CD4-positive, alpha-beta T cell treated with Interleukin-2 at 100 ng/mL for 4 hours (primary cell): ENCODE data around the gene KAT7.
"Not testable (repeated sequence)": the region's sequence is repeated elsewhere in the genome, so short reads cannot be mapped to it uniquely, and the experiment has no call there.

Source experiments
- DNase-seq: peaks from one replicate; pipeline ENCODE4 v3.0.0-alpha.2; 2020; ENCODE audit warnings: low spot score

KAT7 gene

DNA sequence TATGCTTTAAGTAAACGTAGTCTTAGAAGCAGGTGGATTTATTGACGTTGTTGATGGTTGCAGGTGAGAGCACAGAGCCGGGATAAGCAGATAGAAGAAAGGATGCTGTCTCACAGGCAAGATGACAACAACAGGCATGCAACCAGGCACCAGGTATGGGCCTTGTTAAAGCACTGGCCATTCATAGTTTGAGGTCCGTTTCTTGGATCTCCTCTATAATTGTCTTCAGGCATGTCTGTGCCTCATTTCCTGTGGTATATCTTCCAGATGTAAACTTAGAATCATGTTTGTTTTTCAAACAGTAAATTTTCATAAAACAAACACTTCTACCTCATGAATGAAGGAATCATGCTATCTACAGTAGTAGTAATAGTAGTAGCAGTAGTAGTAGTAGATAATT lies 20.6 kb downstream of the KAT7 start:
- no peak for DNase-seq

DNA sequence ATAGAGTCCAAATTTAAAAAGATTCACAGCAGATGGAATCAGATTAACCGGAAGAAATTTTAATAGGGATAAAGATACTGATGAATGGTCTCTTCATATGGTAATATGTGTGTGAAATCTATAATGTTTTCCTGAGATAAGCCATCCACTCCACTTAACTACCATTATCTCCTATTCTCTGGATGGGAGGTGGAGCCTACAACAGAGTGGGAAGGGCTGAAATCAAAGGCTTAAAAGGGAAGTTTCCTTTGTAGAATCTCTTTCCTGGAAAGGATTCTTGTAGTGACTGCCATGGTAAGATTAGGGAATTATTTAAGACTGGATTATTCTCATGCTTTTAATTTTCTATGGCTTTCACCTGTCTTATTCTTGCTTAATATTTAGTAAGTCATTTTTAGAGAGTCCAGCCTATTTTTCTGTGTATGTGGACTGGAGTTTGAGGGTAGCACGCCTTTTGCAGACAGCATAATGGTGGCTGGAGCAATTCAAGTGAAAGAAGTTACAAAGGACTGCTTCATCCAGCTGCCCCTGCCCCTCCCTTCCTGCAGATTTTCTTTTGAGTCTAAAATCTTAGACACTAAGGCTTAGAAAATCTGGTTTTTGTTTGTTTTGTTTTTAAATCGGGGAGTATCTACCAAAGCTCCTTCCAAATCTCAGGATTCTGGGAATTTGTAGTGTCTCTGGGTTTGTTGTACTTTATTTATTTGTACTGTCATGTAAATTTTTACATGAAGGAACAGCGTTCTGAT lies 26.5 kb downstream of the KAT7 start:
- DNase-seq: no peak

DNA sequence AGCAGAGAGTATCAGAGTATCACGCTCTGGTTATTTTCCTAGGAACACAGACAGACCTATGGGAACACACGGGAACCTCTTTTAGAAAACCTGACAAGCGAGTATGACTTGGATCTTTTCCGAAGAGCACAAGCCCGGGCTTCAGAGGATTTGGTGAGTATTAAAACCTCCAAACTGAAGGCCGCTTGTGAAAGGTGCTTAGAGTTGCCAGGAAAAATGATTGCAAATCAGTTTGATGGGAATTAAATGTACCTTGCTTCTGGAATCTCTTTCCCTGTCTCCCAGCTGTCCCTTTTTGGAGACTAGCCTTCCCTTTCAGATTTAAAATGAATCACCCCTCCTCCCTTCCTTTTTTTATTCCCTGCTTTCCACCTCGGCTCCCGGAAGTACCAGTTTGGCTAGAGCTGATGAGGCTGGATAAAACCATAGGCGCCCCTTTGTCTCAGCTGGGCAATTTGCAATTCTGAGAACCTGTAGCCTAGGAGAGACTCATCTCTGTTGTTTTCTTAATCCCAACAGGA lies 27.3 kb downstream of the KAT7 start:
- DNase-seq: no peak

DNA sequence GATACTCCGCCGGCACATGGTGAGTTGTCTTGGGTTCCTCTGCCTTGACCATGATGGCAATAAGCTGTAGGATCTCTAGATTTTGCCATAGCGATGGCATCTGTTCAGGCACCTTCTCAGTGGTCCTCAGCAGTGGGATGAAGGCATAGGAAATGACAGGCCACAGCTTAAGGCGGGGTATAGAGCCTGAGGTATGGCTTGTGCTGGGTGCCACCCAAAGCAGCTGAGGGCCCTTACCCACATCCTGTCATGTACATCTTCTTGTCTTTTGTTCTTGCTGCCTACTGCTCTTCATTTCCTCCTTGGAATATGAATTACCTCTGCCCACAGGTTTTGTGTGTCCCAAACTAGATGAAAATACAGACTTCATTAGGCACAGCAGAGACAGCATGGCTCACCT lies 29.5 kb downstream of the KAT7 start:
- peak; percentile 65 for DNase-seq

DNA sequence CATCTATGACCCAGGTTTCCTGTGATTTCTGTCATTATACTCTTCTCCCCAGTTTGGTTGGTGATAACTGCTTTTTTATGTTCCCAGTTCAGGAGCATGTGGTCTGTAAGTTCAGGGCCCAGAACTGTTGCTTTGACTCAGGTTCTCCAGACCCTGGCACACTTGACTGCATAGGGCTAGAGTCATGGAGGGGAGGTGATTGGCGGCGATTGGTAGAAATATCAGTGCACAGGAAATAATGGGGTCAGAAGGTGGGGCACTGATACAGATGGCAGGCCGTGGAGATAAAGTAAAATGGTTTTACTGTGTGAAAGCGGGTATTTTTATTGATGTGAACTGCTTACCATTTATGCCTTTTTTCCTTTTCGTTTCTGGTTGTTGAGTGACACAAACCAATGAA lies 30.7 kb downstream of the KAT7 start:
- peak; percentile 9 for DNase-seq

DNA sequence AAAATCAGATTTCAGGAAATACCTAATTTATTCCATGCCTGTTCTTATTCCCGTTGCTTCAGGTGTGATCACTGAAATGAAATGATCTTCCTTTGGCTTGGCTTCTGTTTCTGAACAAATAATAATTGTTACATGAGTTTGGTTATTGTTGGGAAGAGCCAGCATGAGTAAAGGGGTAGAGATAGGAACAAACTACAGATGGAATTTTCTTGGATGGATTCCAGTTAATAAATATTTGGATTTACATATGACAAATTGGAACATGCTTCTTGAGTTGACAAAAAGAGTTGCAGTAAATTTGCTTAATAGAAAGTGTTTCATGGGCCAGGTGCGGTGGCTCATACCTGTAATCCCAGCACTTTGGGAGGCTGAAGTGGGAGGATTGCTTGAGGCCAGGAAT lies 31.2 kb downstream of the KAT7 start:
- DNase-seq: no peak

DNA sequence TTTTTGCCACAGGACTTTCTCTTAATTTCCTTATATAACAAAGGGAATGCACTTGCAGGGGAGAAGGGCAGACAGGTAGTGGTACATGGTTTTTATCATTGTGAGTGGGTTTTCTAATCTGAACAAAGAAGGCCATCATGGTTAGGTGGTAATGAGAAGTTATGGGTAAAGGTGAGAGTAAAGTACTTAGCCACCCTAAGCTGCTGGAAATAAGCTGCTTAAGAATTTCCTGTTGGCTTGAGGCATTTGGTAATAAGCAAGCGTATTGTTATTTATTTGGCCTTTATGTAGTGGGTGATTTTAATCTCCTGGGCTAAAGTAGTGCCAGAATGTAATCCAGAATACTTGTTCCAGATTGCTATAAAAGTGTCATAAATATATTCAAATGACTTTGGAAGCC lies 32.3 kb downstream of the KAT7 start:
- no peak for DNase-seq

DNA sequence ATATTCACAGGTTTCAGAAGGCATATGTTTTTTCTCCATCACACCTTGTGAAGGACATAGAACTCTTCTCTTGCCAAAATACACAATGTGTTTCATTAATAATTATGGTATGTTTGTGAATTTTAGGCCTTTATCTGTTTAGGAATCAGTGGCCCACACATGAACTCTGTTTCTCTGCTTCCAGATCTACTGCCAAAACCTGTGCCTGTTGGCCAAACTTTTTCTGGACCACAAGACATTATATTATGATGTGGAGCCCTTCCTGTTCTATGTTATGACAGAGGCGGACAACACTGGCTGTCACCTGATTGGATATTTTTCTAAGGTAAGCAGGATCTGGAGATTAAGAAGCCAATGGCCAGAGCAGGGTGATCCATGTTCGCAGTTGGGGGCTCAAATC lies 33.0 kb downstream of the KAT7 start:
- DNase-seq: no peak

DNA sequence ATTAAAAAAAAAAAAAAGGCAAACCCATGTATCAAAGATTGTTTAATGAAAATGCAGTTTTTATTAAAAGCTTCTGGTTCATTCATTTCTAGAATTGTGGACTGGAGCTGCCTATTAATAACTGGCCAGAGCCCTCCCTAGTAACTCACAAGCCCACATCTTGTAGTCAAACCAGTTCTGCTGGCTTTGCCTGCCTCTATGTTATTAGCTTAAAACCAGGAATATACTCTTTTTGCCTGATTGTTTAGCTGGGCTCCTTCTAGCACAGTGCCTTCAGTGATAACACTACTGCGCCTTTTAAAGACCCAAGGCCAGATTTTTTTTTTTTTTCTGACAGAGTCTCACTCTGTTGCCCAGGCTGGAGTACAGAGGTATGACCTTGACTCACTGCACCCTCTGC lies 33.4 kb downstream of the KAT7 start:
- DNase-seq: no peak

DNA sequence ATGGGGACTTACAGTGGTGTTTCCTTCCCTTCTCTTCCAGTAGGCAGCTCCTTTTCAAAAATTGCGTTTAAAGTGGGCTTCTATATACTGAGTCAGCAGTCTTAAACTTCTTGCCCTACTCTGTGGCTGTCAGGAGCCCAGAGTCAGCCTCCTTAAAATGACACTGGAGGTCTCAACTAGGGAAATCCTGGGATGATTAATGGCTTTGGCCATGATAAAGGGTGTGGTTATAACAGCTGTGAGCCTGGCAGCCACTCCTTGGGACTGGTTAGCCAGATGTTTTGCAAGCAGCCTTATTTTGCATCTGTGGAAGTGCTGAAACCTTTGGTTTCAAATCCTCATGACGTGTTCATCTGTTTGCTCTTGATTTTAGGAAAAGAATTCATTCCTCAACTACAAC lies 34.3 kb downstream of the KAT7 start:
- DNase-seq: no peak

DNA sequence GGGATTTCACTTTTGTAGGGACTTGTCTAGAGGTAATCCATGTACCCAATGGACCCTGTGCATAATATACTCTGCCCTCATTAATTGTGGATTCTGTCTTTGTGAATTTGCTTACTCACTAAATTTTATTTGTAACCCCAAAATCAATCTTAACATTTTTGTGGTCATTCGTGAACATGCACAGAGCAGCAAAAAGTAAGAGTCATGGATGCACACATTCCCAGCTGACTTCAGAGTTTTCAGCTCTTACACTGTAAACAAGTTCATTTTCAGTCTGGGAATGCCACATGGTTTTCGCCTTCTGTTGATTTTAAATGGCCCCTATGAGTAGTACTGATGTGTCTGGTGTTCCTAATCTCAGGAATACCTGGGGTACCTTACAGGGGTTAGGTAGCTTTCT lies 35.1 kb downstream of the KAT7 start:
- no peak for DNase-seq

DNA sequence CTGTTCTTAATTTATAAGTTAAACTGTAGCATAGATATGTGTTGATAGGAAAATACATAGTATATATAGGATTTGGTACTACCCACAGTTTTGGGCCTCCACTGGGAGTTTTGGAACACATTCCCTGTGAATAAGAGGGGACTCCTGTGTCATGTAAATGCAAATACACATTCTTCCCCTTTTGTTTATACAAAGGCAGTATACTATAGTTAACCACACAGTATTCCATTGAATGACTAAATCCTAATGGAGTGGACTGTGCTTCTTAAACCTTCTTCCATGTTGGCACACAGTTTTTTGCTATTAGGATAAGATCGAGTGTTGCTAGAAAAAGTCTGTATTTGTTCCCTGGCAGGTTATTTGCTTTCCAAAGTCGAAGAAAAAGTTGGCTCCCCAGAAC lies 37.2 kb downstream of the KAT7 start:
- DNase-seq: no peak

DNA sequence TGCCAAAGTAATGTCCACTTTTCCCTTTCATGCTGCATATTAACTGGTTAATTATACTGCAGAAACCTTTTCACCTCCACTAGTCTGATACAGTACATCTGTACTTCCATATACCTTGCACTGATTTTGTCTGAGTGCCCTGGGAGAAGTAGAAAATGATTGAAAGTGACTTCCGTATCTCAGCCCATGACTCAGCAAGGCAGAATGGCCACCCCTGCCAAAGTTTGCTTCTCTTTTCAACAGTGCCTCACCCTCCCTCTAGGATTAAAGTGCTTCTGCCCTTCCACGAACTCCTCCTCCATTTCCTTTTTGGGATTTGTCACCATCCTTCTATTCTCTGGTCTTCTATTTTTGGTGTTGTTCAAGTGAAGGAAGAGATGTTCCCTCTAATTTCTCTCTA lies 39.8 kb downstream of the KAT7 start:
- not testable (repeated sequence) for DNase-seq

DNA sequence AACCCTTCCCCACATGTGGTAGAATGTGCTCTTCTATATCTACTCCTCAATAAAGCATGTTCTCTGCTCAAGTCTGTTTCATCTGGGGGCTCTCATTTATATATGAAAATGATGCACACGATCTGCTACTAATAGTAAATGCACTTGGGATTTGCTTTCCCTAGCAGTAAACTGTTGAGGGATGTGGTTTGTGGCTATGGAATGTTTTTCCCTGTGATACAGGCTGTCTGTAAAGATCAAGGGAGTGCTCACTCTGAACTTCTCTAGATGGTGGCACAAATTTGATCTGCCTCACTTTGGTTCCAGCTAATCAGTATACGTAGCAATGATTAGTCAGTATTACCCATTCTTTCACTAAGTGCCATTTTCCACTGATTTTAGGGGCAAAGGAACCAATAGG lies 40.5 kb downstream of the KAT7 start:
- DNase-seq: no peak

DNA sequence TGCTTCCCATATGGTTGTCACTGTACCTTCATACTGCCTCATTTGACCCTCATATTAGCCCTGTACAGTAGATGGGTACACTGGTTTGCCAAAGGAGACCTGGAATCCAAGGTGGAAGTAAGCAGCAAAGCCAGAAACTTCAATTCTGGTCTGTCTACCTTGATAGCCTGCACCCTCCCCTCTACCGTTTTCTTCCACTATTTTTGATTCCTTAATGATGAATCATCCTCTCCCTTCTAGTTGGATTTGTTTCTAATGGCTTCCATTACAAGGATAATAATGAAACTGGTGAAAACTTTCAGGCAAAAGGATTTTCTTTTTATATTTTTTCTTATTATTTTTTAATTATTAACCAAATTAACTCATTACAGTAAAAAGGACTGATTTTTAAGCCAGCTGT lies 42.1 kb downstream of the KAT7 start:
- DNase-seq: no peak

DNA sequence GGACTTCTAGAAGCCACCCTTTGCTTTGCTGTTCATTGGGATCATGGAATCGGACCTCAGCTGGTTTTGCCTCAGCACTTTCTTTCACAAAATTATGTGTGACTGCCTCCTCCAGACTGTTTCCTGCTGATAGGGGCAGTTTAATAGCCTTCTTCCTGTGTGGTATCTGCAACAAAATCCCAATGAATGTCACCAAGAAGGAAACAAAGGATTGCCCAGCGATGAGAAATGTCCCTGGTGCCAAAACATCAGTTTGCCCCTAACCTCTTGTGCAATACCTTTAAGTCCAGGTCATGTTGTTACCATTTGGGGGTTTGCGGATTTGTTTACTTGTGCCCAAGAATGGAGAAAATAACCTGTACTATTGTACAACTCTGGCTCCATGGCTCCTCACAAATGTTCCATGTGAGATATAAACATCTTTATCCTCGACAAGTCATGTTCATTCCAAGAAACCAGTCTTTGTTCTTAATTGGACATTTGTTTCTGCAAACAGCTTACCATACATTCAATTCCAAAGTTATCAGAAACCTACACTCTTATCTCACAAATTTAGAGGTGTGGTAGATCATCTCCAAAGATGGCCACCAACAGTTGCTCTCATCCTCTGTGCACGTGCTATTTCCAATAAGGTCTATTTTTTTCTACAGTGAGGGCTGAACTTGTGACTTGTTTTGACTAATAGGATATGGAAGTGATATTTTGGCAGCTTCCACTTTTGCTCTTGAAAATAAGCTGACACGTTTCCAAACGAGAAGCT lies 44.5 kb downstream of the KAT7 start:
- no peak for DNase-seq

DNA sequence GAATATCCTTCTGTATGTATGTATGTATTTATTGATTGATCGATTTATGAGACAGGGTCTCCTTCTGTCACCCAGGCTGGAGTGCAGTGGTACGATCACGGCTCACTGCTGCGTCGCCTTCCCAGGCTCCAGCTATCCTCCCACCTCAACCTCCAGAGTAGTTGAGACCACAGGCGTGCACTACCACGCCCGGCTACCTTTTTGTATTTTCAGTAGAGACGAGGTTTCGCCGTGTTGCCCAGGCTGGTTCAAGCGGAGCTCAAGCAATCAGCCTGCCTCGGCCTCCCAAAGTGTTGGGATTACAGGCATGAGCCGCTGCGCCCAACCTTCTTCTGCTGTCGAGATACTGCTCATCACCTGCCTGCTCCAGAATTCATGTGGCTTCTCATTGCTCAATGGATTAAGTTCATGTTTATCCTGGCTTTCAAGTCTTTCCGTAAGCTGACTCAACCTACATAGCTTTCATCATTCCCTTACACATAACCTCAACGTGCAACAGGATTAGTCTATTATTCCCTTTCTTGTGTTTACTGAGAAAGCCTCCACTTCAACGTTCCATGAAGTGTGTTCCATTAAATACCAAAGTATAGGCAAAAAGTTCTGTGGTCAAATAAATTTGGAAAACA lies 45.8 kb downstream of the KAT7 start:
- no peak for DNase-seq

DNA sequence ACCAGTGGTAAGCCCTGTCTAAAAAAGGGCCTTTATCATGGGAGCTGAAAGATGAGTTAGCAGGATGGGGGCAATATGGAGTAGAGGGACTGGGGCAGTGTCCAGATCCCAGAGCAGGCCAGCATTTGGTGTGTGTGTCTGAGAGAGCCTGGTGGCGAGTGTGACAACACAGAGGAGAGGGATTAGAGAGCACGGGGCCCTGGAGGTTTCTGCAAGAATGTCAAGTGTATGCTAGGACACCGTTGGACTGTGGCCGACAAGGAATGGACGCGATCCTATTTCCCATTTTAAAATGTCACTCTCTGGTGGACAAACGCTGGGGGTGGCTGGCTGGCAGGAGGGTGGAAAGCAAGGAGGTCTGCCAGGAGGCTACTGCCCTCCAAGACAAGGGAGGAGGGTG lies 47.0 kb downstream of the KAT7 start:
- no peak for DNase-seq

DNA sequence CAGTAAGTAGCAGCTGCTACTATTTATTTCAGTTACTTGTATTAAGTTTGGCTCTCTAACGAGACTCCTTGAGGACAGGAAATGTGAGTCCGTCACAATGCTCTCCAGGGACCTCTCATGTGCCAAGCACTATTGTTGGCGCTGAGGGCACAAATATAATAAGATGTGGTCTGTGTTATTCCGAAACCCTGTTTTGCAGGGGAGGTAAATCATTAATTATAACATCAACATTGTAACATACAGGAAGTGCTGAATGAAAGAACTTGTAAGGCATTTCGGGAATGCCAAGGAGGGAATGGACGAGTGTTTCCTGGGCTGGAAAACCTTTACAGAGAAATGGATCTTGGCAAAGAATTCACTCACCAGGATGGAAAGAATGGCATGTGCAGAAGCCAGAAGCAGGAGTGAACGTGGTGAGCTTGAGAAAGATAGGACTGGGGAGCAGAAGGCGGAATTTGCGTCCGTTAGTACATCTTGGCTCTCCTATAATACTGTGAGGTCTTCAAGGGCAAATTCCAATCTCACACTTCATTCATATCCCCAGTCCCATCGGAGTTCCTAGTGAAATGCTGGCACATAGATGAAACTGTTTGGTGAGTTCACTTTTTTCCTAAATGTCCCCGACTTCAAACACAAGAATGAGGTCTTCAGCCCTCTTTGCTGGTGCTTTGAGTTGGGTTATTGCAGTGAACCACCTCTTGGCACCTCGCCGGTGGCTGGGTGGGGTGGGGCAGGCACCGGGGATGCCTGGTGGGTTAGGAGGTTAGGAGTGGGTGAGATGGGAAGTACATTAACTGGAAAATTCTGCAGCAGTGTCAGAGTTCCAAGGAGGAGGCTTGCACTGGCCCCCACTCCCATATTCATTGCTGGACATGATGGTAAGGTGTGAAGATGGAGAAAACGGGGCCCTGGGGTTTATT lies 47.9 kb downstream of the KAT7 start:
- DNase-seq: no peak

DNA sequence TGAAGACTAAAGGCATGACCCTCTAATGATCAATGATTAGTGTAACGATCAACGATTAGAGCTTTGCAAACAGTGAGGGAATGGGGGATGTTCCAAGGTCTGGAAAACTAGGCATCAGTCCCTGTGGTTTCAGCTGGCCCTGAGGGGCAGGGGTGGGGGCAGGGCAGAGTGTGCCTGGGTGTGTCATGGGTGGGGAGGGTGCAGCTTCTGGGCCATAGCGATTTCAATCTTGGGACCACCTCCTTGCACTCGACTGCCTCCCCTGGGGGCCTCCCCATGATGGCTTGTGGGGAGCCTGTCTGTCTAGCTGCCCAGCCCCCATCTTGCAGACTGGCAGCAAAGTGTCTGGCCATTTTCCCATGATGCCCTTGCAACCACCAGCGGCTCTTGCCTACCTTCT lies 51.0 kb downstream of the KAT7 start:
- DNase-seq: no peak

DNA sequence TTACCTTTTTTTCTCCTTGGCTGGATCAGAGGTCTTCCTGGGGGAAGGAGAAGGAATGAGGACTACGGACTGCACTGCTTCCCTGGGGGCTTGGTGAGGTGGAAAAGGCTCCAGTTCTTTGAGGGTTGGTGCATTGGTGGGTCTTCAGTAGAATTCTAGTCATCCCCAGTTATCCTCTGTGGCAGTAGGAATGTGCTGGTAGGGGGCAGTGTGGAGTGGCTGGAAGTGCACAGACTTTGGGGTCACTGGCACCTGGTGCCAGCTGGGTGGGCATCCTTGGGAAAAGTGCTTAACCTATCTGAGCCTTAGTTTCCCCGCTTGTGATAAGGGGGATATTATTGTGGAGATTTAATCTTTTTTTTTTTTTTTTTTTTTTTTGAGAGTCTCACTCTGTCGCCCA lies 53.1 kb downstream of the KAT7 start:
- no peak for DNase-seq

DNA sequence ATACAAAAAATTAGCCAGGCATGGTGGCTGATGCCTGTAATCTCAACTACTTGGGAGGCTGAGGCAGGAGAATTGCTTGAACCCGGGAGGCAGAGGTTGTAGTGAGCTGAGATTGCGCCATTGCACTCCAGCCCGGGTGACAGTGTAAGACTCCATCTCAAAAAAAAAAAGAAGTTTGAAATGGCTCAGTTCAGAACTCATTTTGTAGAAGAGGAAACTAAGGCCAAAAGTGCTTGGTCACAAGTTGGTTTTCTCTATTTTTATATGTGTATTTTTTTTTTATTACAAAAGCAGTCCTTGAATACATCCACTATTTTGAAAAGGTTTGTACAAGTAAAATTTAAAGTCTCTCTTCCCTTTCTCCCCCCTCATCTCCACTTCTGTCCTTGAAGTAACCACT lies 53.9 kb downstream of the KAT7 start:
- no peak for DNase-seq
